GM12872 (cell line): ENCODE results near the gene ATXN2L.

ENCODE experiments used
- TF ChIP-seq, protein P1 (sequence below): IDR thresholded peaks from 3 replicates; pipeline ENCODE4 v1.5.1; 2011; ENCODE audit warnings: low read depth, mild to moderate bottlenecking, low read length, moderate library complexity; ENCODE audit not compliant: insufficient read depth

Gene ATXN2L

DNA sequence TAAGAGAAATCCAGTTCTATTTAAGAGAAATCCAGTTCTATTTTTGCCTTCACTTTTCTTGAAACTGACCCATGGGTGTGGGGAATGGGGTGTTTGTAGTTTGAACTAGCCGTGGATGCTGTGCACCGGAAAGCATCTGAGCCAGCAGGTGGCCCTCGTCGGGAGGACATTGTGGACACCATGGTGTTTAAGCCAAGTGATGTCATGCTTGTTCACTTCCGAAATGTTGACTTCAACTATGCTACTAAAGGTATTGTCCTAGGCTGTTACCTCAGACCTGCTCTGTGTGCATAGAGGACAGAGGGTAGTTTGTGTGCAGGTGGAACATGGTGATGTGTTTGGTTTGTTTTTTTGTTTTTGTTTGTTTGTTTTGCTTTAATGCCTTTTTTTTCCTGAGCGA, 3.3 kb downstream of the ATXN2L start:
- TF ChIP-seq, protein P1, sequence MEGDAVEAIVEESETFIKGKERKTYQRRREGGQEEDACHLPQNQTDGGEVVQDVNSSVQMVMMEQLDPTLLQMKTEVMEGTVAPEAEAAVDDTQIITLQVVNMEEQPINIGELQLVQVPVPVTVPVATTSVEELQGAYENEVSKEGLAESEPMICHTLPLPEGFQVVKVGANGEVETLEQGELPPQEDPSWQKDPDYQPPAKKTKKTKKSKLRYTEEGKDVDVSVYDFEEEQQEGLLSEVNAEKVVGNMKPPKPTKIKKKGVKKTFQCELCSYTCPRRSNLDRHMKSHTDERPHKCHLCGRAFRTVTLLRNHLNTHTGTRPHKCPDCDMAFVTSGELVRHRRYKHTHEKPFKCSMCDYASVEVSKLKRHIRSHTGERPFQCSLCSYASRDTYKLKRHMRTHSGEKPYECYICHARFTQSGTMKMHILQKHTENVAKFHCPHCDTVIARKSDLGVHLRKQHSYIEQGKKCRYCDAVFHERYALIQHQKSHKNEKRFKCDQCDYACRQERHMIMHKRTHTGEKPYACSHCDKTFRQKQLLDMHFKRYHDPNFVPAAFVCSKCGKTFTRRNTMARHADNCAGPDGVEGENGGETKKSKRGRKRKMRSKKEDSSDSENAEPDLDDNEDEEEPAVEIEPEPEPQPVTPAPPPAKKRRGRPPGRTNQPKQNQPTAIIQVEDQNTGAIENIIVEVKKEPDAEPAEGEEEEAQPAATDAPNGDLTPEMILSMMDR, result no peak

DNA sequence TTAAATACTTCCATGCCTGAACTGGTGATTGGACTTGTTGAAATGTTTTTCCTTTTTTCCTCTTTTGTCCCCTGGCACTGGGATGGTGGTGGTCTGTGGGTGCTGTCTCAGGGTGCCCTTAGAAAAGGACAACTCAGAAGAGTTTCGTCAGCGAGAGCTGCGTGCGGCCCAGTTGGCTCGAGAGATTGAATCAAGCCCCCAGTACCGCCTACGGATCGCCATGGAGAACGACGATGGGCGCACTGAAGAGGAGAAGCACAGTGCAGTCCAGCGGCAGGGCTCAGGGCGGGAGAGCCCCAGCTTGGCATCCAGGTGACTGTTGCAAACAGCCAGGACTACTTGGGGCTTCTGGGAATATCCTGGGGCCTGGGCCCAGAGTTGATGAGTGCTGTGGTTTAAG, 6.9 kb downstream of the ATXN2L start:
- TF ChIP-seq, protein P1, result no peak

DNA sequence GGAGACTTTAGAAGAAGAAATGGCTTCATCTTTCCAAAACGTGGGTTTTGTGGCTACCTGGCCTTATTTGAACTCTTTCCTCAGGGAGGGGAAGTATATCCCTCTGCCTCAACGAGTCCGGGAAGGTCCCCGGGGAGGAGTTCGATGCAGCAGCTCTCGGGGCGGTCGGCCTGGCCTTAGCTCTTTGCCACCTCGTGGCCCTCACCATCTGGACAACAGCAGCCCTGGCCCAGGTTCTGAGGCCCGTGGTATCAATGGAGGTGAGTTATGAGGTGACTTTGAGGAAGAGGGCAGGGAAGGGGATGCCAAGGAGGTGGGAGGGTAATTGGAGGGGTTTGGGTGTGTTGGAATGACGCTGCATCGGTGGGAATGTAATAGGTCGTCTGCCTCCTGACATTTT, 7.7 kb downstream of the ATXN2L start:
- TF ChIP-seq, protein P1, result no peak

DNA sequence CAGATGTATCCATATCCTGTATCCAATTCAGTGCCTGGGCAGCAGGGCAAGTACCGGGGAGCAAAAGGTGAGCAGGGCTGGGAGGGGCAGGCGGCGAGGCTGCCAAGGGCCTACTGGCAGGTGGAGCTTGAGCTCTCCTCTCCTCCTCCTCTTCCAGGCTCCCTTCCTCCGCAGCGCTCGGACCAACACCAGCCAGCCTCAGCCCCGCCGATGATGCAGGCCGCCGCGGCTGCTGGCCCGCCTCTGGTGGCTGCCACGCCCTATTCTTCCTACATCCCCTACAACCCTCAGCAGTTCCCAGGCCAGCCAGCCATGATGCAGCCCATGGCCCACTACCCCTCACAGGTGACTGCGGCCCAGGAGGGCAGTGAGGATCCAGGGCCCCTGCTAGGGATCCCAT, 11.6 kb downstream of the ATXN2L start:
- TF ChIP-seq, protein P1, result no peak

DNA sequence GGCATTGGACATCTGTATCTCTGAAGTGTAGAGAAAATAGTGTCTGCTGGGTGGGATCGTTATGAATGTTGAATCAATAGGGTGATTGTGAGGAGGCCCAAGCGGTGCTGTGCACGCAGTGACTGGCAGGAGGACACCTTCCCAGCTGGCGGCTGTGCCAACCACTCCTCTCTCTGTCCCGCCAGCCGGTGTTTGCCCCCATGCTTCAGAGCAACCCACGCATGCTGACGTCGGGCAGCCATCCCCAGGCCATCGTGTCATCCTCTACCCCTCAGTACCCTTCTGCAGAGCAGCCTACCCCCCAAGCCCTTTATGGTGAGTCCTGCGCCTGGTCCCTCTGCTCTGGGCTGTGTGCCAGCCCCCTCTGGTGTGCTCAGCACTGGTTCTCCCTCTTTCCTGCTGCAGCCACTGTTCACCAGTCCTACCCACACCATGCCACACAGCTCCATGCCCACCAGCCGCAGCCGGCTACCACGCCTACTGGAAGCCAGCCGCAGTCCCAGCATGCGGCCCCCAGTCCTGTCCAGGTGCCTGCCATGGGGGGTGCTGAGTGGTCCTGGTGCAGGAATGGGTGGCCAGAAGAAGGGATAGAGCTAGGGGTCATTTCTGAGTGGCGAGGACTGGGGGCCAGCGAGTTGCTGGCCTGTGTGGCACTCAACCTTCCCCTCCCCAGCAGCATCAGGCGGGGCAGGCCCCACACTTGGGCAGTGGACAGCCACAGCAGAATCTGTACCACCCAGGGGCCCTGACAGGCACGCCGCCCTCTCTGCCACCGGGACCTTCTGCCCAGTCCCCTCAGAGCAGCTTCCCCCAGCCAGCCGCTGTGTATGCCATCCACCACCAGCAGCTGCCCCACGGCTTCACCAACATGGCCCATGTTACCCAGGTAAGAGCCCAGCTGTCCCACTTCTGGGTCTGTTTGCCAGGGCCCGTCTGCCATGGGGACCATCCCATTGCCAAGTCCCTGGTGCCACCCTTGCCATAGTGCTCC, 12.4 kb downstream of the ATXN2L start:
- TF ChIP-seq, protein P1, result no peak

DNA sequence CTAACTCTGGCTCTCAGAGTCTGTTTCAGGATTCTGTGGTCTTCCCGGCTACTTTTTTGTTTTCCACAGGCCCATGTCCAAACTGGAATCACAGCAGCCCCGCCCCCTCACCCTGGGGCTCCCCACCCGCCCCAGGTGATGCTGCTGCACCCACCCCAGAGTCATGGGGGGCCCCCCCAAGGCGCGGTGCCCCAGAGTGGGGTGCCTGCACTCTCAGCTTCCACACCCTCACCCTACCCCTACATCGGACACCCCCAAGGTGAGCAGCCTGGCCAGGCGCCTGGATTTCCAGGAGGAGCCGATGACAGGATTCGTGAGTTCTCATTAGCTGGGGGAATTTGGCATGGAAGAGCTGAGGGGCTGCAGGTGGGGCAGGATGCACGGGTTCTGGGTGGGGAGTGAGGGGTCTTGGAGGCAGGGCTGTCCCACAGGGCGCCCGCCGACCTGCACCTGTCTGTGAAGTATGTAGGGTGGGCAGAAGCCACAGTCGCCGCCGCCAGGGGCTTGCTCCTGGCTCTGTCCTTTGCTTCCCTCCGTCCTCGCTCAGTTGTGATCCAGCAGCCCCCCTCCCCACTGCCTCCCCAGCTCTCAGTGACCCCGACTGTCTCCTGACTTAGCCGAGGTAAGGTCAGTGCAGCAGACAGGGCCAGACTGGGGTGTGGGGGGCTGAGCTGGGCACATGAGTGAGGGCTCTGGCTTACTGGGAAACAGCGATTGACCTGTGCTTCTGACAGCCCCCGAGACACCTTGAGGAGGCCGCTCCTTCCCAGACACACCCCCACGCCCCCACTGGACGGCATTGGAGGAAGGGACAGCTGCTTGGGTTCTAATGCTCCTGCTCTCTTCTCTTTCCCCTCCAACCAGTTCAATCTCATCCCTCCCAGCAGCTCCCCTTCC, 13.3 kb downstream of the ATXN2L start:
- TF ChIP-seq, protein P1, result 0 out of 3 replicates have a peak, but pooled peaks have one; percentile 21

DNA sequence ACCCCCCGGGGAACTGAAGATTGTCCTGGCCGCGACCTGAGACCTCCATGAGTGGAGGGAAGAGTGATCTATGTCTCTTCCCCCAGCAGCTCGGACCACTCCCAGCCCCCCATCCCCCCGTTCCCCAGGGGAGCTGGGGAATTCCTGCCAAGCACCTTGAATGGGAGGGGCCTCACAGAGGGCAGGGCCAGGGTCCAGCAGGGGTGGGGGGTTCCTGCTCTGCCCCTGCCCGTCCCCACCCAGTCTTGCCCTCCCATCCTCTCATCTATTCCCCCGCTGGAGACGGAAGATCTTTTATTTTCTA, 13.9 kb downstream of the ATXN2L start:
- TF ChIP-seq, protein P1, result no peak
